Right lobe of liver (tissue), 4 donors: ENCODE results near the gene PPAN.

ENCODE experiments used
- POLR2A ChIP-seq: fragments of 450-650 bp; IDR thresholded peaks from one replicate; pipeline ENCODE4 v1.6.1; 2017; ENCODE audit warnings: antibody characterized with exemption, mild to moderate bottlenecking
- TF ChIP-seq, protein P1 (sequence below), 4 donors: fragments of 200-600 bp in 3 of 4; fragments of 450-650 bp in 1 of 4; IDR thresholded peaks; one replicate each; pipeline versions ENCODE4 v1.5.1 to v1.8.0; 2016 to 2022; ENCODE audit warnings: antibody characterized with exemption in 4 of 4, mild to moderate bottlenecking in 2 of 4
- donor health status: DM: no; HTN: no; CAD: no.
- donor health status: DM: no; HTN: no; CAD: no.
- donor health status: DM: no; HTN: yes; CAD: no.

DNA sequence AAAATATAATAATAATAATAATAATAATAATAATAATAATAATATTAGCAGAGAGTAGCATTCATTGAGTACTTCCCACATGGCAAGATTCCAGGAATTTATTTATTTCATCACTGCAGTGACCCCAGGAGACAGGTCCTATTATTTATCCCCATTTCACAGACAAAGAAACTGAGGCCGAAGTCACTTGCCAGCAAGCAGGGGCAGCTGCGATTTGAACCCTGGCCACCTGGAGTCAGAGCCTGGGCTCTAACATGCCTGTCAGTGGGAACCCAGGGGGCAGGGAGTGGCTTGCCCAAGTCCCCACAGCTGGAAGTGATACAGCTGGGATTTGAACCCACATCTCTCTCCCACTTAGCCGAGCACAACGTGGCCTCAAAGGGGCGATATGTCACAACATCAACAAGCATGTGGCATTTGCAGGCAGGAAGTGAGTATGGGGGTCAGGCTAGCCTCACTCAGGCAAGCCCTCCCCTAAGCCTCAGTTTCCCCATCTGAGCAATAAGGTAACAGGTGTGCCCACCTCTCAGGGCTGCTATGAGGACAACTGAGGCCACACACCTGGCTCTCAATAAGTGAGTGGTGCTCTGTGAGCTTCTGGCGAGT, 17.1 kb upstream of the PPAN start:
- no peak for TF ChIP-seq POLR2A
- TF ChIP-seq, protein P1, sequence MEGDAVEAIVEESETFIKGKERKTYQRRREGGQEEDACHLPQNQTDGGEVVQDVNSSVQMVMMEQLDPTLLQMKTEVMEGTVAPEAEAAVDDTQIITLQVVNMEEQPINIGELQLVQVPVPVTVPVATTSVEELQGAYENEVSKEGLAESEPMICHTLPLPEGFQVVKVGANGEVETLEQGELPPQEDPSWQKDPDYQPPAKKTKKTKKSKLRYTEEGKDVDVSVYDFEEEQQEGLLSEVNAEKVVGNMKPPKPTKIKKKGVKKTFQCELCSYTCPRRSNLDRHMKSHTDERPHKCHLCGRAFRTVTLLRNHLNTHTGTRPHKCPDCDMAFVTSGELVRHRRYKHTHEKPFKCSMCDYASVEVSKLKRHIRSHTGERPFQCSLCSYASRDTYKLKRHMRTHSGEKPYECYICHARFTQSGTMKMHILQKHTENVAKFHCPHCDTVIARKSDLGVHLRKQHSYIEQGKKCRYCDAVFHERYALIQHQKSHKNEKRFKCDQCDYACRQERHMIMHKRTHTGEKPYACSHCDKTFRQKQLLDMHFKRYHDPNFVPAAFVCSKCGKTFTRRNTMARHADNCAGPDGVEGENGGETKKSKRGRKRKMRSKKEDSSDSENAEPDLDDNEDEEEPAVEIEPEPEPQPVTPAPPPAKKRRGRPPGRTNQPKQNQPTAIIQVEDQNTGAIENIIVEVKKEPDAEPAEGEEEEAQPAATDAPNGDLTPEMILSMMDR (IDR thresholded peaks at IDR 0.05) = no peak
